B cell (primary cell): ENCODE data around the gene DGKA.
"Not testable (repeated sequence)": the region's sequence is repeated elsewhere in the genome, so short reads cannot be mapped to it uniquely, and the experiment has no call there.

Source experiments
- CTCF ChIP-seq: fragments of 200-600 bp; IDR thresholded peaks from one replicate; pipeline ENCODE4 v1.8.0; 2022; ENCODE audit warnings: antibody characterized with exemption, mild to moderate bottlenecking
- EZH2 ChIP-seq: IDR thresholded peaks from 2 replicates; pipeline ENCODE4 v1.6.1; 2012; ENCODE audit warnings: borderline replicate concordance, low read depth, mild to moderate bottlenecking, moderate library complexity, low read length; ENCODE audit not compliant: insufficient read depth, poor library complexity, severe bottlenecking

- TF ChIP-seq EZH2, CTCF: not testable (repeated sequence)
These were observed 55.0 kb downstream of the DGKA start for GRCh38 chr12:55985976-55986375.
